Superior temporal gyrus (tissue), 1 donor: ENCODE measurements around the gene DDT.
"Not testable (repeated sequence)": the region's sequence is repeated elsewhere in the genome, so short reads cannot be mapped to it uniquely, and the experiment has no call there.

Experiments
- DNase-seq: peaks from one replicate; pipeline ENCODE4 v3.0.0-alpha.2; 2016; ENCODE audit errors: extremely low spot score

Gene DDT

DNA sequence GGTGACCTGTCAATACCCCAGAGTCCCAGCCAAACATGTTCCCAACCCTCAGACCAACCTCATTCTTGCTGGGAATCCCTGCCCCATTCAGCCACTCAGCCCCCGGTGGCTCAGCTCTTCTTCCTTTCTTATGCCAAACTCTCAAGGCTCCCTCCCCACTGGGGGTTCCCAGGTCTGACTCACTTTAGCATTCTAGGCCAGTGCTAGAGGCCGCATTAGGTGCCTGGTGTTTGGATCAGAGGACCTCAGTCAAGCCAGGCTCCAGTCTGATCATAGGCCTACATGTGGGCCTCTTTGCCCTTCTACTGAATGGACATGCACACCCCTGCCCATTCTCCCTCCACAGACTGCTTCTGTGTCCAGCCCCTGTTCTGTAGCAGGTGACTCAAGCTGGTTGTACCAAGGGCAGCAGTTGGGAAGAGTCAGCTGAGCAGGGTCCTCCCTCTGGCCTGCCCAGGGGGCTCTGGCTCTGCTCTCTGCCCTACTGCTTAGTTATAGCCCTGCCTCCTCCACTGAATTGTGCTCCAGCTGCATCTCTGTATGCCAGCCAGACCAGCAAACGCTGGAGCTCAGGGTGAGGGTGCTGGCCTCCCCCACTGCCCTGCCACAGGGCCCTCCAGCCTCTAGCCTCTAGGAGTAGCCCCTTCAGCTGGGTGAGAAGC lies 15.5 kb upstream of the DDT start:
- not testable (repeated sequence) for DNase-seq

DNA sequence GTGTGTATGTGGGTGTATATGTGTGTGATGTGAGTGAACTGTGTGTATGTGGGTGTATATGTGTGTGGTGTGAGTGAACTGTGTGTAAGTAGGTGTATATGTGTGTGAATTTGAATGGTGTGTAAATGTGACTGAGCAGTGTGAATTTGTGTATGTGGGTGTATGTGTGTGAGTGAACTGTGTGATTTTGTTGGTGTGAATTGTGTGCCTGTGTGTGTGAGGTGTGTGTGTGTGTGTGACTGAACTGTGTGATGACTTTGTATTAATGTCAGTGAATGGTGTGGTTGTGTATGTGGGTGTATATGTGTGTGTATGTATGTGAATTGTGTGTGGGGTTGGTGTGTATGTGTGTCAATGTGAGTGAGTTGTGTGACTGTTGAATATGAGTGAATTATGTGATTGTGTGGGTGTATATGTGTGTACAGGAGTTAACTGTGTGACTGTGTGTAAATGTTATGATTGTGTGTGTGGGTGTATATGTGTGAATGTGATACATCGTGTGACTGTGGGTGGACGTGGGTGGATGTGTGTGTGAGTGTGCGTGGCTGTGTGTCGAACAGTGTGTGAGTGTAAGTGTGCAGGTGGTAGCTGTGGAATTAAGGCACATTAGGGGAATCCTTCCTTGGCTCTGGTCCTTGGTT lies 12.4 kb upstream of the DDT start:
- not testable (repeated sequence) for DNase-seq

DNA sequence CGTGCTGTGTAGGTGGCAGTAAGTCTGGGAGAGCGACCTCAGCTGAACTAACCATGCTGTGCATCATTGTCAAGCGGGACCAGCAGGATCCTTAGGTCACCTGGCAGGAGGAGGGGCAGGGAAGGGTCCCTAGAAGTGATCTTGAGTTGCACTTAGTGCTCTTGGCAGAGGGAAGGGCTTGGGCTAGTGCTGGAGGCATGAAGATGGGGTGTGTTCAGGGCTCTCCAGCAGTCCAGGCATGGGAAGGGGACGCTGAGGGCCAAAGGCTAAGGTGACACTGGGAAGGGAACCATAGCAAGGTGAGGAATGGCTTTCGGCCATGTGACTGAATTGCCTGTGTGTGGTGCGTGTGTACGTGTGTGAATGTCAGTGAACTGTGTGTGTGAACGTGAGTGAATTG lies 11.8 kb upstream of the DDT start:
- DNase-seq: not testable (repeated sequence)

DNA sequence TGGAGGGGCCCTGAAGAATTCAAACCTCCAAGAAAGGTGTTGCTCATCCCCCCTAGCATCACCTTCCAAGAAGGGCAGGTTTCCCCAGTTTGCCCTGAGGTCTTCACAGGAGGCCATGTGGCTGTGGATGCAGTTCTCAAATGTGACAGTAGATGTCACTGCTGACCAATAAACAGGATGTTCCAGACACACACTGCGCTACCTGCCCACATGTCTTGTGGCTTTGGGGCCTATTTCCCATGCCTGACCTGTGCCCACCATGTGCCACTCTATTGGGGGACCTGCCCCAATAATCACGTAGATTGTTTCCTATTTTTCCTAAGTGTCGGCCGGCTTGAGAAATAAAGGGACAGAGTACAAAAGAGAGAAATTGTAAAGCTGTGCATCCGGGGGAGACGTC lies 10.2 kb upstream of the DDT start:
- no peak for DNase-seq

DNA sequence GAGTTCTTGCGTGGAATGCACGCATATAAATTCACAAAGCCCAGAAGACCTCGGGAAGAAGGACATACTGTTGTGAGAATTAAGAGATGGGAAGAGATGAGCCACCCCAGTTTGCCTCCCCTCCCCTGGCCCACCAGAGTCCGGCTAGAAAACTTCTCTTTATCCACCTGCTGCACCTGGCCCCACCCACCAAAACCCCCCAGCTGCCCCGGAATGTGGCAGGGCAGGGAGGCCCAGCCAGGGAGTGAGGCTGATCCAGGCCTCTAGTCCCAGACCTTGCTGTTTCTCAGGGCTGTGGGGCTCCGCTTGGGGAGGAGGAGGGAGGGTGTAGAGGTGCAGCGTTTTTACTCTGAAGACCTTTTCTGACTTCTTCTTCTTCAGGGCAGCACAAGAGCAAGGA lies 6.3 kb upstream of the DDT start:
- not testable (repeated sequence) for DNase-seq

DNA sequence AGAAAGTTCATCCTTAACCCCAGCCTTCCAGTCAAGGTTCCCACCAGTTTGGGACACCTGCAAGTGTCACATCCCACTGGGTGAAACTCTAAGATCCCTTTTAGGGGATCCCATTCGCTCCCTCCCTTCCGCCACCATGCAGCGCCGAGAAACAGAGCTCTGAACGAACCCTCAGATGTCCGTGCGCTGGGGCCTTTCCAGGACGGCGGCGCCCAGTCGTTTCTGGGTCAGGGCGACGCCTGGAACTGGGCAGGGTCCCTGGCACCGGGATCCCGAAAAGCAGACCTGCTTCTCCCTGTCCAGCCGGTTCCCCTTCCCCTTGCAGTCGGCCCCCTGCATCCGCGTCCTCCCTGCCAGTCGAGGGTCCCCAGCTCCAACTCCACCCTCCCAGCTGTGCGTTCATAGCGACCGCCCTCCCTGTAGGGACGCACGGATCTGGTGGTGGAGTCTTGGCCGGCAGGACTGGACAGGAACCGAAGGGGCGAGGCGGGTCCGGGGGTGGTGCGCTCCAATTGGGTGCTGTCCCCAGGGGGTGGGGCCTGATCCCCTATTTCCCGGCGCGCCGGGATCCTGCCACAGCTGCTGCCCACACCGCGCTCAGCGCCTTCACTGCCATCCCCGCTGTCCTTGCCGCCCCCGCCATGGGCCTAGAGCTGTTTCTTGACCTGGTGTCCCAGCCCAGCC lies 5.5 kb upstream of the DDT start, which contains the start of gene GSTT2:
GSTT2 (plus strand) TSS at position 578 of the 684 bp plus-strand sequence.
- not testable (repeated sequence) for DNase-seq

DNA sequence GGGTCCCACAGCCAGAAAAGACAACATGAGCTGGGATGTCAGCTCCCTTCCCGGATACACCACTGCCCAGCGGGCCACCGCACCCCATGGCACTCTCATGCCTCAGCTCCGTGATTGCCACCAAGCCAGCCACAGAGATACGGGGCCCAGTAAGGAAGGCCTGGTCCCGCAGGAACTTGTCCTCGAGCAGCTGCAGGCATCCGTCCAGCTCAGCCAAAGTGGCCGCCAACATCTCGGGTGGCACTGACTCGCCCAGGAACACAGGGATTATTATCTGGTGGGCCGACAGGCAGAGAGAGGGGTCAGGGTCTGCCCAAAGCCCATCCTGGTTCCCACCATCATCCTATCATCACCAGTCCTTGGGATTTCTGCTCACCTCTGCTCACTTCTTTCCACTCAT lies 3.1 kb upstream of the DDT start:
- not testable (repeated sequence) for DNase-seq

DNA sequence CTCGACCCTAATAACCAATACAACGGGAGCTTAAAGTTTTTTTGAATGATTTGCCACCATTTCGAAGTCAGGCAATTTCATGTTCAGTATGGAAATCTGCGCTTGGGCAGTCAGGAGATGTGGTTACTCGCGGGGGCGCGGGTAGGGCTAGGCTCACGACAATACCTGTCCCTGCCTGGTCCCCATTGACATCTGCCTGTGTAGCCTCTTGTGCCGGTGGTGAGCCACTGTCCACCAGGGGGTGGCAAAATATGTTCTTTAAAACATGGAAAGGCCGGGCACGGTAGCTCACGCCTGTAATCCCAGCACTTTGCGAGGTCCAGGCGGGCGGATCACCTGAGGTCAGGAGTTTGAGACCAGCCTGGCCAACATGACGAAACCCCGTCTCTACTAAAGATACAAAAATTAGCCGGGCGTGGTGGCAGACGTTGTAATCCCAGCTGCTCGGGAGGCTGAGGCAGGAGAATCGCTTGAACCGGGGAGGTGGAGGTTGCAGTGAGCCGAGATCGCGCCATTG lies 653 bp upstream of the DDT start:
- not testable (repeated sequence) for DNase-seq

DNA sequence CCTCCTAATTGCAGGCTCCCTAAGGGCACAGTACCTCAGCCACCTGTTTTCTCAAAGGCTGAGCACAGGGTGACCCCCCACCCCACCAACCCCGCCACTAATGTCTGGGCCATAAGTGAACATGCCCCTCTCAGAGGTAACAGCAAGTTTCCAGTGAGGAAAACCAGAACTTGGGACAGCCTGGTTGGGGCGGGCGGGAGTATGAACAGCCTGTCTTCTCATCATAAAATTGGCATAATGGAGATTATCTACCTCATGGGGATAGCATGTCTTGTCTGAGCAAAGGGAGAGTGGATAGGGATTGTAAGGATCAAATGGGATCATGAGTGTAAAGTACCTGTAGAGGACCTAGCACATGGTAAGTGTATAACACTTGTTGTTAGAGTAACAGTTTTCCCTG lies 2.3 kb downstream of the DDT start:
- not testable (repeated sequence) for DNase-seq

DNA sequence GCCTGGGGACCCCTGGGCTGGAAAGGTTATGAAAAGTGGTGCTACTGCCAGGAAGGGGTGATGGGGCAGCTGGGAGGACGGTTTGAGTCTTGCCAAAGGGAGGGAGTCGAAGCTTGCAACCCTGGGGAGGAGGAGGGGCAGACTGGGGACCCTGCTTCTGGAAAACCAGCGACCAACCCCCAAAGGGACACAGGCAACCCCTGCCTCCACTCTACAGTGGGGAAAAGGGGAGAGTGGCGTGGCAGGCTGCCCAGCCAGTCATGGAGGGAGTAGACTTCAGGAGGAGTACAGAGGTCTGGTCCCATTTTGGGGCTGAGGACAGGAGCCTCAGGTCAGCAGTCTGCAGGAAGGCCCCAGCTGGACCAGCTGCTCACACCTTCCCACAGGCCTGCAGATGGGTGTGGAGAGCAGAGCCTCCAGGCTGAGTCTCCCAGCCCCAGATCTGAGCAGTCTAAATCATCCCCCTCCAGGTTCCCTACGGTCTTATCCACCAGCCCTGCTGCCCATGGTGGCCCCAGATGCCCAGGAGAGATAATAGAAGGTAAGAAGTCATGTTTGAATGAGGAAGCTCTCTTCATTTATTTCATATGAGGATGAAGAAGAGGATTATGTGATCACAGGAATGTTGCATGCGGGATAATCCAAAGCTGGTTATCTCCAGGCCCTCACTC lies 3.3 kb downstream of the DDT start:
- DNase-seq: no peak

DNA sequence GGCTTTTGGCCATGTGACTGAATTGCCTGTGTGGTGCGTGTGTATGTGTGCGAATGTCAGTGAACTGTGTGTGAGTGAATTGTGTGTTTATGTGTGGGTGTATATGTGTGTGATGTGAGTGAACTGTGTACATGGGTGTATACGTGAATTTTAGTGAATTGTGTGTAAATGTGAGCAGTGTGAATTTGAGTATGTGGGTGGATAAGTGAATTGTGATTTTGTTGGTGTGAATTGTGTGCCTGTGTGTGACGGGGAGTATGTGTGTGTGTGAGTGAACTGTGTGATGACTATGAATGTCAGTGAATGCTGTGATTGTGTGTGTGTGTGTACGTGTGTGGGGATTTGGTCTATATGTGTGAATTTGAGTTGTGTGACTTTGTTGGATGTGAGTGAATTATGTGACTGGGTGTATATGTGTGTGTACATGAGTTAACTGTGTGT lies 4.0 kb downstream of the DDT start:
- DNase-seq: no peak

DNA sequence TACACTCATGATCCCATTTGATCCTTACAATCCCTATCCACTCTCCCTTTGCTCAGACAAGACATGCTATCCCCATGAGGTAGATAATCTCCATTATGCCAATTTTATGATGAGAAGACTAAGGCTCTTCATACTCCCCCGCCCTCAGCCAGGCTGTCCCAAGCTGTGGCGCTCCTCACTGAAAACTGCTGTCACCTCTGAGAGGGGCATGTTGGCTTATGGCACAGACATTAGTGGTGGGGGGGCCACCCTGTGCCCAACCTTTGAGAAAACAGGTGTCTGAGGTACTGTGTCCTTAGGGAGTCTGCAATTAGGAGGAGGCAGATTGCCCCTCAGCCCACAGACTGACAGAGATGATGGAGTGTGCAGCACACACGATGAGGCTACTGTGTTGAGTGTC lies 5.2 kb downstream of the DDT start:
- no peak for DNase-seq

DNA sequence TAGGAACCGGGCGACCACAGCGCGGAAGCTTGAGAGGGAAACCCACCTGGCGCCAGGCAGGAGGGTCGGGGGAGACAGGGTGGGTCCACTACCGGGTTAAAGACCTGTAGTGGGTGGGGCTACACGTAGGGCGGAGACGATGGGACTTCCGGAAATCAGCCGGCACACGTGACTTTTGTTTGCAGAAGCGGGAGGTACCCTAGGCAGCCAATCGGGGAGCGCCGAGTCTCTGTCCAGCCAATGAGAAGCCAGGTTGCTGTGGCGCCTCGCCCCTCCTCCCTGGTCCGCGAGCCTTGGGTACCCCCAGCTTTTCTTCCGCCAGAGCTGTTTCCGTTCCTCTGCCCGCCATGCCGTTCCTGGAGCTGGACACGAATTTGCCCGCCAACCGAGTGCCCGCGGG lies 7.7 kb downstream of the DDT start, which contains the start of gene DDTL:
DDTL (plus strand) TSS at position 321 of the 400 bp plus-strand sequence; CDS start at position 348, 27 bp downstream.
- not testable (repeated sequence) for DNase-seq

DNA sequence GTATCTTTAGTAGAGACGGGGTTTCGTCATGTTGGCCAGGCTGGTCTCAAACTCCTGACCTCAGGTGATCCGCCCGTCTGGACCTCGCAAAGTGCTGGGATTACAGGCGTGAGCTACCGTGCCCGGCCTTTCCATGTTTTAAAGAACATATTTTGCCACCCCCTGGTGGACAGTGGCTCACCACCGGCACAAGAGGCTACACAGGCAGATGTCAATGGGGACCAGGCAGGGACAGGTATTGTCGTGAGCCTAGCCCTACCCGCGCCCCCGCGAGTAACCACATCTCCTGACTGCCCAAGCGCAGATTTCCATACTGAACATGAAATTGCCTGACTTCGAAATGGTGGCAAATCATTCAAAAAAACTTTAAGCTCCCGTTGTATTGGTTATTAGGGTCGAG lies 8.1 kb downstream of the DDT start:
- DNase-seq: not testable (repeated sequence)

DNA sequence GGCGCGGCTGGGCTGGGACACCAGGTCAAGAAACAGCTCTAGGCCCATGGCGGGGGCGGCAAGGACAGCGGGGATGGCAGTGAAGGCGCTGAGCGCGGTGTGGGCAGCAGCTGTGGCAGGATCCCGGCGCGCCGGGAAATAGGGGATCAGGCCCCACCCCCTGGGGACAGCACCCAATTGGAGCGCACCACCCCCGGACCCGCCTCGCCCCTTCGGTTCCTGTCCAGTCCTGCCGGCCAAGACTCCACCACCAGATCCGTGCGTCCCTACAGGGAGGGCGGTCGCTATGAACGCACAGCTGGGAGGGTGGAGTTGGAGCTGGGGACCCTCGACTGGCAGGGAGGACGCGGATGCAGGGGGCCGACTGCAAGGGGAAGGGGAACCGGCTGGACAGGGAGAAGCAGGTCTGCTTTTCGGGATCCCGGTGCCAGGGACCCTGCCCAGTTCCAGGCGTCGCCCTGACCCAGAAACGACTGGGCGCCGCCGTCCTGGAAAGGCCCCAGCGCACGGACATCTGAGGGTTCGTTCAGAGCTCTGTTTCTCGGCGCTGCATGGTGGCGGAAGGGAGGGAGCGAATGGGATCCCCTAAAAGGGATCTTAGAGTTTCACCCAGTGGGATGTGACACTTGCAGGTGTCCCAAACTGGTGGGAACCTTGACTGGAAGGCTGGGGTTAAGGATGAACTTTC lies 13.0 kb downstream of the DDT start, which contains the start of gene GSTT2B:
GSTT2B (minus strand) TSS at position 112 of the 688 bp plus-strand sequence; CDS start at position 48, 64 bp downstream.
- not testable (repeated sequence) for DNase-seq

DNA sequence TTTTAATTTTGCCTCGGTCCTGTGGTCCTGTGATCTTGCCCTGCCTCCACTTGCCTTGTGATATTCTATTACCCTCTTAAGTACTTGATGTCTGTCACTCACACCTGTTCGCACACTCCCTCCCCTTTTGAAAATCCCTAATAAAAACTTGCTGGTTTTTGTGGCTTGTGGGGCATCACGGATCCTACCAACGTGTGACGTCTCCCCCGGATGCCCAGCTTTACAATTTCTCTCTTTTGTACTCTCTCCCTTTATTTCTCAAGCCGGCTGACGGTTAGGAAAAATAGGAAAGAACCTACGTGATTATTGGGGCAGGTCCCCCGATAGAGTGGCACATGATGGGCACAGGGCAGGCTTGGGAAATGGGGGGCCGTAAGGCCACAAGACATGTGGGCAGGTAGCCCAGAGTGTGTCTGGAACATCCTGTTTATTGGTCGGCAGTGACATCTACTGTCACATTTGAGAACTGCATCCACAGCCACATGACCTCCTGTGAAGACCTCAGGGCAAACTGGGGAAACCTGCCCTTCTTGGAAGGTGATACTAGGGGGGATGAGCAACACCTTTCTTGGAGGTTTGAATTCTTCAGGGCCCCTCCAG lies 17.8 kb downstream of the DDT start:
- peak; percentile 96 for DNase-seq

DNA sequence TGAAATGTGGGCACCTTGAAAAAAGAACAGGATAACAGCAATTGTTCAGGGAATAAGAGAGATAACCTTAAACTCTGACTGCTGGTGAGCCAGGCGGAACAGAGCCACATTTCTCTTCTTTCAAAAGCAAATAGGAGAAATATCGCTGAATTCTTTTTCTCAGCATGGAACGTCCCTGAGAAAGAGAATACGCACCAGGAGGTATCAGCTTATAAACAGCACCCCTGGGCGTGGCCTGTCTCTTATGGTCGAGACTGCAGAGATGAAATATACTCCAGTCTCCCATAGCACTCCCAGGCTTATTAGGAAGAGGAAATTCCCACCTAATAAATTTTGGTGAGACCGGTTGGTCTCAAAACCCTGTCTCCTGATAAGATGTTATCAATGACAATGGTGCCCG lies 18.4 kb downstream of the DDT start:
- not testable (repeated sequence) for DNase-seq

DNA sequence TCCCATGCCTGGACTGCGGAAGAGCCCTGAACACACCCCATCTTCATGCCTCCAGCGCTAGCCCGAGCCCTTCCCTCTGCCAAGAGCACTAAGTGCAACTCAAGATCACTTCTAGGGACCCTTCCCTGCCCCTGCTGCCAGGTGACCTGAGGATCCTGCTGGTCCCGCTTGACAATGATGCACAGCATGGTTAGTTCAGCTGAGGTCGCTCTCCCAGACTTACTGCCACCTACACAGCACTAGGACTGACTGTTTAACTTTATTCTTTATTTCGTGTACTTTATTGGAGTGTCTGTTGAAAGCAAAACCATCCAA lies 19.3 kb downstream of the DDT start:
- DNase-seq: not testable (repeated sequence)

DNA sequence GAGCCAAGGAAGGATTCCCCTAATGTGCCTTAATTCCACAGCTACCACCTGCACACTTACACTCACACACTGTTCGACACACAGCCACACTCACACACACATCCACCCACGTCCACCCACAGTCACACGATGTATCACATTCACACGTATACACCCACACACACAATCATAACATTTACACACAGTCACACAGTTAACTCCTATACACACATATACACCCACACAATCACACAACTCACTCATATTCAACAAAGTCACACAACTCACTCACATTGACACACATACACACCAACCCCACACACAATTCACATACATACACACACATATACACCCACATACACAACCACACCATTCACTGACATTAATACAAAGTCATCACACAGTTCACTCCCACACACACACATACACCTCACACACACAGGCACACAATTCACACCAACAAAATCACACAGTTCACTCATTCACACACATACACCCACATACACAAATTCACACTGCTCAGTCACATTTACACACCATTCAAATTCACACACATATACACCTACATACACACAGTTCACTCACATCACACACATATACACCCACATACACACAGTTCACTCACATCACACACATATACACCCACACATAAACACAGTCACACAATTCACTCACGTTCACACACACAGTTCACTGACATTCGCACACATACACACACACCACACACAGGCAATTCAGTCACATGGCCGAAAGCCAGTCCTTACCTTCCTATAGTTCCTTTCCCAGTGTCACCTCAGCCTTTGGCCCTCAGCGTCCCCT lies 19.8 kb downstream of the DDT start:
- DNase-seq: not testable (repeated sequence)

DNA sequence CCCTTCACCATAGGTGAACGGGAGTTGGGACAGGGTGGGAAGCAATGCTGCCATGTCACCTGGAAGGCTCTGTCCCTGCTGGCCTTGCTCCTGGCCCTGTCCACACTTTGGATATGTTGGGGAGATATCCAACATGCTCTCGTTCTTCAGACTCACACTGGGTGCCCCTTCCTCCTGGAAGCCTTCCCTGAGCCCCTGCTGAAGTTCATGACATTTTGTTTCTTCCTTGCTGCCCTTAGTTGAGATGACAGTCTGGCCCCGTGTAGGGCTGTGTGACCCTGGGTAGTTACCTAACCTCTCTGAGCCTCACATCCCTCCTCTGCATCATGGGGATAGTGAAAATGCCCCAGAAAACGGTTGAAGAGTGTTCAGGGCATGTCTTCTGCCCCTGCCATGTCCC lies 20.8 kb downstream of the DDT start:
- DNase-seq: not testable (repeated sequence)
